Measurements from ENCODE around the gene COL1A2. TPM values are rescaled to one million over a fixed set of nuclear protein-coding genes. Genes with fewer than 3 reads are reported as not detected.
A peak's percentile ranks its signal among the peaks of the same experiment; 100 is the strongest.

Gene COL1A2
- total RNA-seq, result 1,011 and 1,836 TPM in 2 replicates
- 2,013 and 2,200 TPM in 2 replicates for polyA plus RNA-seq

DNA sequence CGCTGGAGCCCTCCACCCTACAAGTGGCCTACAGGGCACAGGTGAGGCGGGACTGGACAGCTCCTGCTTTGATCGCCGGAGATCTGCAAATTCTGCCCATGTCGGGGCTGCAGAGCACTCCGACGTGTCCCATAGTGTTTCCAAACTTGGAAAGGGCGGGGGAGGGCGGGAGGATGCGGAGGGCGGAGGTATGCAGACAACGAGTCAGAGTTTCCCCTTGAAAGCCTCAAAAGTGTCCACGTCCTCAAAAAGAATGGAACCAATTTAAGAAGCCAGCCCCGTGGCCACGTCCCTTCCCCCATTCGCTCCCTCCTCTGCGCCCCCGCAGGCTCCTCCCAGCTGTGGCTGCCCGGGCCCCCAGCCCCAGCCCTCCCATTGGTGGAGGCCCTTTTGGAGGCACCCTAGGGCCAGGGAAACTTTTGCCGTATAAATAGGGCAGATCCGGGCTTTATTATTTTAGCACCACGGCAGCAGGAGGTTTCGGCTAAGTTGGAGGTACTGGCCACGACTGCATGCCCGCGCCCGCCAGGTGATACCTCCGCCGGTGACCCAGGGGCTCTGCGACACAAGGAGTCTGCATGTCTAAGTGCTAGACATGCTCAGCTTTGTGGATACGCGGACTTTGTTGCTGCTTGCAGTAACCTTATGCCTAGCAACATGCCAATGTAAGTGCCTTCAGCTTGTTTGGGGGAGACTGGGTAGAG is at the start of gene COL1A2:
Gene COL1A2, plus strand, starts transcription at position 459 of the 704 bp plus-strand sequence. Its CDS starts 137 bp downstream, at position 596.
- Histone ChIP-seq H3K4me3 (peak within 1 kb of the TSS; percentile 52), H3K4me2 (peak within 1 kb of the TSS; percentile 77), H2AFZ (peak within 1 kb of the TSS; percentile 29), H3K36me3 (replicated peaks; ENCODE audit: insufficient read depth, low read depth) (no peaks in the 10 kb centered on the region), H3K27ac (peak within 1 kb of the TSS; percentile 97), H3K4me1 (ENCODE audit: insufficient read depth) (peaks cover 23% of the 10 kb centered on the region), H3K9me3 (ENCODE audit: low read depth) (no peaks in the 10 kb centered on the region), H3K79me2 (peaks cover 45% of the 10 kb centered on the region), H3K9me2 (replicated peaks; ENCODE audit: insufficient read depth) (no peaks in the 10 kb centered on the region), H3K27me3 (no peaks in the 10 kb centered on the region), H4K20me1 (ENCODE audit: insufficient read depth, poor library complexity, severe bottlenecking) (peaks cover 23% of the 10 kb centered on the region)
- TF ChIP-seq, protein P1, sequence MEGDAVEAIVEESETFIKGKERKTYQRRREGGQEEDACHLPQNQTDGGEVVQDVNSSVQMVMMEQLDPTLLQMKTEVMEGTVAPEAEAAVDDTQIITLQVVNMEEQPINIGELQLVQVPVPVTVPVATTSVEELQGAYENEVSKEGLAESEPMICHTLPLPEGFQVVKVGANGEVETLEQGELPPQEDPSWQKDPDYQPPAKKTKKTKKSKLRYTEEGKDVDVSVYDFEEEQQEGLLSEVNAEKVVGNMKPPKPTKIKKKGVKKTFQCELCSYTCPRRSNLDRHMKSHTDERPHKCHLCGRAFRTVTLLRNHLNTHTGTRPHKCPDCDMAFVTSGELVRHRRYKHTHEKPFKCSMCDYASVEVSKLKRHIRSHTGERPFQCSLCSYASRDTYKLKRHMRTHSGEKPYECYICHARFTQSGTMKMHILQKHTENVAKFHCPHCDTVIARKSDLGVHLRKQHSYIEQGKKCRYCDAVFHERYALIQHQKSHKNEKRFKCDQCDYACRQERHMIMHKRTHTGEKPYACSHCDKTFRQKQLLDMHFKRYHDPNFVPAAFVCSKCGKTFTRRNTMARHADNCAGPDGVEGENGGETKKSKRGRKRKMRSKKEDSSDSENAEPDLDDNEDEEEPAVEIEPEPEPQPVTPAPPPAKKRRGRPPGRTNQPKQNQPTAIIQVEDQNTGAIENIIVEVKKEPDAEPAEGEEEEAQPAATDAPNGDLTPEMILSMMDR (IDR thresholded peaks at IDR 0.05; ENCODE audit: poor library complexity), result no peak
- TF ChIP-seq EZH2phosphoT487 (IDR thresholded peaks at IDR 0.05; ENCODE audit: low read depth, severe bottlenecking, unreplicated experiment) (no peak), EZH2 (IDR thresholded peaks at IDR 0.05; ENCODE audit: borderline replicate concordance) (no peak)
- DNase-seq (ENCODE audit: low spot score), result peak; percentile 91
- WGBS (ENCODE audit: low lambda C conversion rate, missing lambda C conversion rate), result 1% methylated on average over 20 of the region's 32 CpGs

DNA sequence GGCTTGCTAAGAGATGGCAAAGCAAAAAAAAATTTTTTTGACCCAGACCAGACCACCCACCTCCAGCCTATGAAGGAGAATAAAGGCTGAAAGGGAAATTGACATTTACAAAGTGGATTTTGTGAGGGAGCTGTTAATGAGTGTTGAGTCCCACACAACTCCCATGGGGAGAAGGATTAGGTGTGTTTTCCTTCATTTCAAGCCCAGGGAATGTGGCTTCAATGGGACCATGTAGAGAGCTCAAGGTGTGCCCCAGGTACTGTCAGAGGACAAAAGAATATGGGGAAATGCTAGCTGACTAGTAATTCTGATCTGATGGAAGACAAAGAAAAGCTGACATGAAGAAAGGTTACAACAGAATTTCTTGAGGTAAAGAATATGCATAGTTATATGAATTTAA is 48.8 kb upstream of the COL1A2 start:
- H2AFZ ChIP-seq, result no peak overlapping the region
- no peaks in the 10 kb centered on the region for H3K4me1 ChIP-seq (ENCODE audit: insufficient read depth)
- no peaks in the 10 kb centered on the region for H4K20me1 ChIP-seq (ENCODE audit: insufficient read depth, poor library complexity, severe bottlenecking)
- no peaks in the 10 kb centered on the region for H3K27me3 ChIP-seq
- no peaks in the 10 kb centered on the region for H3K36me3 ChIP-seq (replicated peaks; ENCODE audit: insufficient read depth, low read depth)
- no peak for TF ChIP-seq EZH2 (IDR thresholded peaks at IDR 0.05; ENCODE audit: borderline replicate concordance)
- TF ChIP-seq, protein P1 (IDR thresholded peaks at IDR 0.05; ENCODE audit: poor library complexity), result no peak
- no peak for TF ChIP-seq EZH2phosphoT487 (IDR thresholded peaks at IDR 0.05; ENCODE audit: low read depth, severe bottlenecking, unreplicated experiment)
- no peaks in the 10 kb centered on the region for H3K9me3 ChIP-seq (ENCODE audit: low read depth)
- no peaks in the 10 kb centered on the region for H3K9me2 ChIP-seq (replicated peaks; ENCODE audit: insufficient read depth)
- no peak overlapping the region for H3K27ac ChIP-seq
- no peak for DNase-seq (ENCODE audit: low spot score)
- H3K4me2 ChIP-seq, result no peak overlapping the region
- no peak overlapping the region for H3K4me3 ChIP-seq
- no peaks in the 10 kb centered on the region for H3K79me2 ChIP-seq

DNA sequence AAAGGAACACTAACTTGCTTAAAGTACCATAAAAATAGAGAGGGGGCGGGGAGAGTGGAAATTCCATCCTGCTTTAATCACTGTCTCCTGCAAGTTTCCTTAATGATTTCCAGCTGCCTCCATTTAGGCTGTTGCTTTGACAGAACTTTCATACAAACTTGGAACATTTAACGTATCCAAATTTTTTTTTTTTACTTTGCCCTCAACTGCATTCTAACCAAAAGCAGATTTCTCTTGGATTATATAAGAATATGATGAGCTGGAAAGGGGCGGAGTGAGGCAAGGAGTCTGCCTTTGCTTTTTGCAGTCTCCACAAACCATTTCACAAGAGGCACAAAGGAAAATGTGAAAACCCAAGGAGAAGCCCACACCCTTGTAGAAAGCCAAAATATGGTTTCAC is 46.6 kb upstream of the COL1A2 start:
- no peak for TF ChIP-seq EZH2 (IDR thresholded peaks at IDR 0.05; ENCODE audit: borderline replicate concordance)
- TF ChIP-seq, protein P1 (IDR thresholded peaks at IDR 0.05; ENCODE audit: poor library complexity), result no peak
- TF ChIP-seq EZH2phosphoT487 (IDR thresholded peaks at IDR 0.05; ENCODE audit: low read depth, severe bottlenecking, unreplicated experiment), result no peak
- H3K79me2 ChIP-seq, result no peaks in the 10 kb centered on the region
- no peaks in the 10 kb centered on the region for H3K4me1 ChIP-seq (ENCODE audit: insufficient read depth)
- H3K9me2 ChIP-seq (replicated peaks; ENCODE audit: insufficient read depth), result no peaks in the 10 kb centered on the region
- 42% methylated on average over 3 of the region's 3 CpGs for WGBS (ENCODE audit: low lambda C conversion rate, missing lambda C conversion rate)
- DNase-seq (ENCODE audit: low spot score), result peak; percentile 61
- no peaks in the 10 kb centered on the region for H3K9me3 ChIP-seq (ENCODE audit: low read depth)
- peak overlapping the region; percentile 83 for H3K27ac ChIP-seq
- H3K4me3 ChIP-seq, result no peak overlapping the region
- peak overlapping the region; percentile 18 for H3K4me2 ChIP-seq
- no peaks in the 10 kb centered on the region for H3K36me3 ChIP-seq (replicated peaks; ENCODE audit: insufficient read depth, low read depth)
- H3K27me3 ChIP-seq, result no peaks in the 10 kb centered on the region
- no peak overlapping the region for H2AFZ ChIP-seq
- H4K20me1 ChIP-seq (ENCODE audit: insufficient read depth, poor library complexity, severe bottlenecking), result no peaks in the 10 kb centered on the region

All from hepatocyte (in vitro differentiated cells).